GM21737 (cell line): ENCODE measurements around the gene TAAR1.
"Not testable (repeated sequence)": the region's sequence is repeated elsewhere in the genome, so short reads cannot be mapped to it uniquely, and the experiment has no call there.

ENCODE experiments used
- ATAC-seq: cut with Tn5 transposase; IDR thresholded peaks from one replicate; pipeline ENCODE4 v1.9.1; 2021; ENCODE audit warnings: mild to moderate bottlenecking, moderate library complexity; ENCODE audit not compliant: unreplicated experiment

TAAR1 gene

GRCh38 chr6:132659082-132659481 lies at the start of gene TAAR1:
Gene TAAR1, minus strand, starts transcription at chr6:132659182. Its CDS starts 13,179 bp downstream, at chr6:132646003.
- ATAC-seq = no peak

GRCh38 chr6:132708771-132709170 lies 49.8 kb upstream of the TAAR1 start:
- ATAC-seq = no peak

GRCh38 chr6:132708002-132708401 lies 49.0 kb upstream of the TAAR1 start:
- no peak for ATAC-seq

GRCh38 chr6:132706756-132707155 lies 47.8 kb upstream of the TAAR1 start:
- ATAC-seq = not testable (repeated sequence)

GRCh38 chr6:132703936-132704335 lies 45.0 kb upstream of the TAAR1 start:
- no peak for ATAC-seq

GRCh38 chr6:132698608-132699007 lies 39.6 kb upstream of the TAAR1 start:
- ATAC-seq = no peak

- ATAC-seq = no peak
These were observed 36.8 kb upstream of the TAAR1 start for GRCh38 chr6:132695773-132696172.

- no peak for ATAC-seq
These were observed 34.5 kb upstream of the TAAR1 start for GRCh38 chr6:132693478-132693877.

- no peak for ATAC-seq
These were observed 31.7 kb upstream of the TAAR1 start for GRCh38 chr6:132690678-132691077.

- no peak for ATAC-seq
These were observed 28.3 kb upstream of the TAAR1 start for GRCh38 chr6:132687306-132687705.

GRCh38 chr6:132686531-132686930 lies 27.5 kb upstream of the TAAR1 start:
- ATAC-seq = no peak

- no peak for ATAC-seq
These were observed 26.0 kb upstream of the TAAR1 start for GRCh38 chr6:132685009-132685408.

GRCh38 chr6:132684272-132684671 lies 25.3 kb upstream of the TAAR1 start:
- no peak for ATAC-seq

GRCh38 chr6:132683543-132683942 lies 24.6 kb upstream of the TAAR1 start:
- no peak for ATAC-seq

GRCh38 chr6:132679094-132679493 lies 20.1 kb upstream of the TAAR1 start:
- ATAC-seq = not testable (repeated sequence)

GRCh38 chr6:132675749-132676148 lies 16.8 kb upstream of the TAAR1 start:
- no peak for ATAC-seq

- ATAC-seq = no peak
These were observed 16.0 kb upstream of the TAAR1 start for GRCh38 chr6:132675002-132675401.

GRCh38 chr6:132673376-132674094 lies 14.6 kb upstream of the TAAR1 start:
- ATAC-seq = no peak

- no peak for ATAC-seq
These were observed 12.3 kb upstream of the TAAR1 start for GRCh38 chr6:132671295-132671694.

- ATAC-seq = no peak
These were observed 10.8 kb upstream of the TAAR1 start for GRCh38 chr6:132669690-132670291.

- ATAC-seq = no peak
These were observed 7.1 kb upstream of the TAAR1 start for GRCh38 chr6:132666118-132666517.

- no peak for ATAC-seq
These were observed 5.5 kb upstream of the TAAR1 start for GRCh38 chr6:132664309-132665034.
